Peyer's patch (tissue), 4 donors: ENCODE results near the gene MEFV. TPM values are rescaled to one million over a fixed set of nuclear protein-coding genes. Genes with fewer than 3 reads are reported as not detected.
A peak's percentile ranks its signal among the peaks of the same experiment; 100 is the strongest.

Experiments used
- DNase-seq, 3 donors: peaks; one replicate each; pipeline ENCODE4 v3.0.0-alpha.2; 2017 to 2019
- H3K27ac ChIP-seq, 4 donors: fragments of 200-600 bp; sonication (generic); one replicate each; pipeline ENCODE4 v1.5.1; 2016 to 2019
- H3K27me3 ChIP-seq, 2 donors: fragments of 200-600 bp; sonication (generic); one replicate each; pipeline ENCODE4 v1.5.1; 2019
- H3K36me3 ChIP-seq, 3 donors: fragments of 200-600 bp; sonication (generic); one replicate each; pipeline ENCODE4 v1.5.1; 2016 to 2019
- H3K4me1 ChIP-seq, 4 donors: fragments of 200-600 bp; sonication (generic); one replicate each; pipeline ENCODE4 v1.5.1; 2016 to 2019
- H3K4me3 ChIP-seq, 4 donors: fragments of 200-600 bp; sonication (generic); 1 replicate in 3 of 4; 2 replicates in 1 of 4; pipeline ENCODE4 v1.5.1; 2016 to 2019; ENCODE audit warnings: mild to moderate bottlenecking in 1 of 4
- H3K9me3 ChIP-seq, 4 donors: fragments of 200-600 bp; sonication (generic); one replicate each; pipeline ENCODE4 v1.5.1; 2016 to 2019; ENCODE audit warnings: mild to moderate bottlenecking in 1 of 4
- CTCF ChIP-seq, 6 experiments: fragments of 450-650 bp in 4 of 6; fragments of 200-600 bp in 2 of 6; sonication (generic) in 1 of 6; IDR thresholded peaks; one replicate each; pipeline ENCODE4 v1.5.1; 2017 to 2019; ENCODE audit warnings: antibody characterized with exemption in 6 of 6, mild to moderate bottlenecking in 3 of 6, moderate library complexity in 1 of 6
- POLR2A ChIP-seq, 2 donors: fragments of 450-650 bp; IDR thresholded peaks; one replicate each; pipeline ENCODE4 v1.5.1; 2017; ENCODE audit warnings: antibody characterized with exemption in 2 of 2, mild to moderate bottlenecking in 2 of 2, moderate library complexity in 2 of 2
- total RNA-seq, 4 donors: library from RNA; depleted of rRNA; stranded (reverse); fragments of >200 nt; gene quantifications; one replicate each; pipeline ENCODE4 v1.1.0, GENCODE V29; 2016

MEFV gene
- total RNA-seq, 4 donors from 2014 or later, result 1.2 to 6.6 (median 2.2) TPM

- H3K4me3 ChIP-seq, result no peak overlapping the region
- H3K9me3 ChIP-seq, result peaks cover 0 to 53% (median 20%) of the 10 kb centered on the region in 4 donors
- H3K27me3 ChIP-seq, result no peaks in the 10 kb centered on the region
- H3K27ac ChIP-seq, result no peak overlapping the region
- peaks cover 0 to 4% (median 0%) of the 10 kb centered on the region in 4 donors for H3K4me1 ChIP-seq
- DNase-seq, result peak in 1 of 3 donors; percentile 21
- no peak for TF ChIP-seq CTCF (IDR thresholded peaks at IDR 0.05)
- TF ChIP-seq POLR2A (IDR thresholded peaks at IDR 0.05), result no peak
- peaks cover 0 to 25% (median 0%) of the 10 kb centered on the region in 3 donors for H3K36me3 ChIP-seq
Observed at GRCh38 chr16:3220839-3221238, 35.6 kb downstream of the MEFV start.

- Histone ChIP-seq H3K4me1 (peaks cover 0 to 4% (median 0%) of the 10 kb centered on the region in 4 donors), H3K9me3 (peaks cover 0 to 8% (median under 1%) of the 10 kb centered on the region in 4 donors), H3K27ac (peak overlapping the region in 2 of 4 donors; percentile 34 to 65), H3K4me3 (no peak overlapping the region), H3K36me3 (no peaks in the 10 kb centered on the region), H3K27me3 (no peaks in the 10 kb centered on the region)
- TF ChIP-seq POLR2A (IDR thresholded peaks at IDR 0.05), result no peak
- TF ChIP-seq CTCF (IDR thresholded peaks at IDR 0.05), result no peak
- DNase-seq, result no peak
Observed at GRCh38 chr16:3216263-3216640, 40.2 kb downstream of the MEFV start.

GRCh38 chr16:3215601-3216262 is 40.7 kb downstream of the MEFV start:
- DNase-seq, result peak in 1 of 3 donors; percentile 28
- peaks cover 0 to 3% (median 0%) of the 10 kb centered on the region in 4 donors for H3K9me3 ChIP-seq
- peaks cover 0 to 4% (median 0%) of the 10 kb centered on the region in 4 donors for H3K4me1 ChIP-seq
- H3K27ac ChIP-seq, result peak overlapping the region in 3 of 4 donors; percentile 22 to 65 (median 34)
- no peaks in the 10 kb centered on the region for H3K27me3 ChIP-seq
- TF ChIP-seq POLR2A (IDR thresholded peaks at IDR 0.05) (no peak), CTCF (IDR thresholded peaks at IDR 0.05) (no peak)
- H3K36me3 ChIP-seq, result no peaks in the 10 kb centered on the region
- no peak overlapping the region for H3K4me3 ChIP-seq

GRCh38 chr16:3214904-3215600 is 41.4 kb downstream of the MEFV start:
- no peaks in the 10 kb centered on the region for H3K9me3 ChIP-seq
- H3K27me3 ChIP-seq, result no peaks in the 10 kb centered on the region
- H3K4me3 ChIP-seq, result no peak overlapping the region
- H3K27ac ChIP-seq, result peak overlapping the region in 3 of 4 donors; percentile 22 to 65 (median 40)
- no peaks in the 10 kb centered on the region for H3K36me3 ChIP-seq
- TF ChIP-seq CTCF (IDR thresholded peaks at IDR 0.05) (no peak), POLR2A (IDR thresholded peaks at IDR 0.05) (no peak)
- peaks cover 0 to 4% (median 0%) of the 10 kb centered on the region in 4 donors for H3K4me1 ChIP-seq
- DNase-seq, result peak in 2 of 3 donors; percentile 21 to 50

GRCh38 chr16:3212567-3212966 is 43.9 kb downstream of the MEFV start:
- no peak for TF ChIP-seq CTCF (IDR thresholded peaks at IDR 0.05)
- no peak for TF ChIP-seq POLR2A (IDR thresholded peaks at IDR 0.05)

More at GRCh38 chr16:3212567-3212966, 43.9 kb downstream of the MEFV start:
- no peak for DNase-seq
- Histone ChIP-seq H3K4me1 (peaks cover 0 to 4% (median 0%) of the 10 kb centered on the region in 4 donors), H3K27me3 (no peaks in the 10 kb centered on the region), H3K36me3 (no peaks in the 10 kb centered on the region), H3K27ac (no peak overlapping the region), H3K9me3 (no peaks in the 10 kb centered on the region), H3K4me3 (no peak overlapping the region)
